Spinal cord (tissue), 10 donors: ENCODE data around the gene CLUH. TPM values are rescaled to one million over a fixed set of nuclear protein-coding genes. Genes with fewer than 3 reads are reported as not detected.

Source experiments
- DNase-seq, 6 donors: peaks; one replicate each; pipeline versions ENCODE4 v3.0.0 to v3.0.0-alpha.2; 2013 to 2015; ENCODE audit warnings: low spot score in 6 of 6, low read depth in 4 of 6
- H3K27ac ChIP-seq: one replicate; pipeline ENCODE4 v1.5.1; 2013; ENCODE audit warnings: low read depth, low read length, control low read depth
- H3K27me3 ChIP-seq: one replicate; pipeline ENCODE4 v1.6.1; 2013; ENCODE audit warnings: low read length; ENCODE audit not compliant: control insufficient read depth, insufficient read depth
- H3K36me3 ChIP-seq: one replicate; pipeline ENCODE4 v1.6.1; 2013; ENCODE audit warnings: low read length; ENCODE audit not compliant: control insufficient read depth, insufficient read depth
- H3K4me1 ChIP-seq: one replicate; pipeline ENCODE4 v1.6.1; 2013; ENCODE audit warnings: low read length; ENCODE audit not compliant: control insufficient read depth, insufficient read depth
- H3K4me3 ChIP-seq: one replicate; pipeline ENCODE4 v1.5.1; 2013; ENCODE audit warnings: low read depth, low read length, control low read depth
- H3K9me3 ChIP-seq: one replicate; pipeline ENCODE4 v1.6.1; 2013; ENCODE audit warnings: low read length; ENCODE audit not compliant: control insufficient read depth, insufficient read depth
- WGBS: methylation state at CpG from one replicate; pipeline ENCODE4 v1.1.5; 2013; ENCODE audit warnings: missing lambda C conversion rate; ENCODE audit not compliant: insufficient coverage; 5-methylcytosine and 5-hydroxymethylcytosine counted together
- polyA plus RNA-seq, 2 donors: library from polyadenylated mRNA; unstranded; fragments of 120-200 nt; gene quantifications; one replicate each; pipeline ENCODE4 v1.2.1, GENCODE V29; 2013; ENCODE audit not compliant: insufficient read length in 2 of 2
- total RNA-seq, 2 donors: library from RNA; depleted of rRNA in 1 of 2; stranded (reverse); fragments of 120-200 nt in 1 of 2; fragments of >200 nt in 1 of 2; gene quantifications; one replicate each; pipeline versions ENCODE4 v1.2.3 to v1.2.4, GENCODE V29; 2013 to 2014
- donor health status: healthy.

The CLUH gene
- total and polyA plus RNA-seq, 4 donors = 21.2 to 56.6 (median 39.5) TPM

DNA sequence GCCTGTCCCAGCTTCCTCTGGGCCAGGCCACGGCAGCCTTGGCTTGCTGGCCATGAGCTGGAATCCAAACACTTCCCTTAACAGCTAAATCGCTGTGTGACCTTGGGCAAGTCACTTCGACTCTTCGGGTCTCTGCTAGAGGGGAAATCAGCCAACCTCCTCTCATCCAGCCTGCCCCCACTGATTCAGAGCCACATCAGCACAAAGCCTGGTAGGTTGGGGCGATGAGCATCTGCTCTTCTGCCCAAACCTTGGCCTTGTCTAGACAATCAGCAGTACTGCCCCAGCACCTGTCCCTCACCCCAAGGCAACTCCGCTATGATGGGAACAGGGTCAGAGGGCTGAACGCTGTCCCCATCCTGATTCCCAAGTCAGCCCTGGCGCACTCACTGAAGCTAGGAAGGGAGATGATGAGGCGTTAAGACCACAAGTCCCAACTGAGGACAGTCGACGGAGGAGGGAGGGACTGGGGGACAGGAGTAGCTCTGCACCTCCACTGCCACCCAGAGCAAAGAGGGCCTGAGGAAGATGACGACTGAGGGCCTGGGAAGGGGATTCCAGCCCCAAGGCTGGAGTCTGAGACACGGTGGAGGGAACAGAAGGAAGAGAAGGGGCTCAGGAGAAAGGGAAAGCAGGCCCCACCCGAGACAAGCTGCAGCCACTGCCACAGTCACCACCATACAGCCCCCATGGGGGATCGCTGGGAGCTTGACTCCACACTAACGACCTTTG, 1.3 kb downstream of the CLUH start:
- H3K27ac ChIP-seq = no peak overlapping the region
- H3K4me1 ChIP-seq = peaks cover 56% of the 10 kb centered on the region
- peak overlapping the region; percentile 57 for H3K4me3 ChIP-seq
- no peaks in the 10 kb centered on the region for H3K27me3 ChIP-seq
- WGBS = 68% methylated on average over 13 of the region's 16 CpGs
- H3K36me3 ChIP-seq = peaks cover 31% of the 10 kb centered on the region
- no peak for DNase-seq
- H3K9me3 ChIP-seq = no peaks in the 10 kb centered on the region

DNA sequence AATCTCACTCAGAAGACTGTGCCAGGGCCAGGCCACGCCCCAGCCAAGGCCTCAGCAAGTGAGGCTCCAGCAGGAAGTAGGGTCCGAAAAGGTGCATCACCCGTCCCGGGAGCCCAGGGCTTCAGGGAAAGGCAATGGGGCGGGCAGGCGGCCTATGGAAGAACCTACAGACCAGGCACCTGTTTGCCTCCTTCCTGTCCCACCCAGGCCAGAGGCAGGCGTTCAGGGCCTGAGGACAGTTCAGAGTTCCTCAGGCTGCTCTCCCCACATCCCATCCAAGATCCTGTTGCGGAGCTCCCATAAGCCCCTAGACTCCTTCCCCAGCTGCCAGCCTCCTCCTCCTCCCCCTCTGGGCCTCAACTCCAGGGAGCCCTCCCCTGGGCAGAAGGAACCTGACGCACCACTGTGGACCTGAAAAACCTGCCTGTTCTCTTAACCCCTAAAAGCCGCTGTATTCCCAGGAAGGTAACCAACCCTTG, 2.3 kb downstream of the CLUH start:
- no peak overlapping the region for H3K4me3 ChIP-seq
- no peak overlapping the region for H3K27ac ChIP-seq
- H3K36me3 ChIP-seq = peaks cover 42% of the 10 kb centered on the region
- H3K27me3 ChIP-seq = no peaks in the 10 kb centered on the region
- 83% methylated on average over 10 of the region's 10 CpGs for WGBS
- DNase-seq = no peak
- peaks cover 56% of the 10 kb centered on the region for H3K4me1 ChIP-seq
- H3K9me3 ChIP-seq = no peaks in the 10 kb centered on the region

- no peaks in the 10 kb centered on the region for H3K27me3 ChIP-seq
- WGBS = 85% methylated on average over 14 of the region's 21 CpGs
- no peaks in the 10 kb centered on the region for H3K9me3 ChIP-seq
- no peak overlapping the region for H3K27ac ChIP-seq
- peaks cover 56% of the 10 kb centered on the region for H3K4me1 ChIP-seq
- H3K36me3 ChIP-seq = peaks cover 47% of the 10 kb centered on the region
- no peak for DNase-seq
- no peak overlapping the region for H3K4me3 ChIP-seq
These were observed 2.9 kb downstream of the CLUH start for GRCh38 chr17:2708585-2709182.

DNA sequence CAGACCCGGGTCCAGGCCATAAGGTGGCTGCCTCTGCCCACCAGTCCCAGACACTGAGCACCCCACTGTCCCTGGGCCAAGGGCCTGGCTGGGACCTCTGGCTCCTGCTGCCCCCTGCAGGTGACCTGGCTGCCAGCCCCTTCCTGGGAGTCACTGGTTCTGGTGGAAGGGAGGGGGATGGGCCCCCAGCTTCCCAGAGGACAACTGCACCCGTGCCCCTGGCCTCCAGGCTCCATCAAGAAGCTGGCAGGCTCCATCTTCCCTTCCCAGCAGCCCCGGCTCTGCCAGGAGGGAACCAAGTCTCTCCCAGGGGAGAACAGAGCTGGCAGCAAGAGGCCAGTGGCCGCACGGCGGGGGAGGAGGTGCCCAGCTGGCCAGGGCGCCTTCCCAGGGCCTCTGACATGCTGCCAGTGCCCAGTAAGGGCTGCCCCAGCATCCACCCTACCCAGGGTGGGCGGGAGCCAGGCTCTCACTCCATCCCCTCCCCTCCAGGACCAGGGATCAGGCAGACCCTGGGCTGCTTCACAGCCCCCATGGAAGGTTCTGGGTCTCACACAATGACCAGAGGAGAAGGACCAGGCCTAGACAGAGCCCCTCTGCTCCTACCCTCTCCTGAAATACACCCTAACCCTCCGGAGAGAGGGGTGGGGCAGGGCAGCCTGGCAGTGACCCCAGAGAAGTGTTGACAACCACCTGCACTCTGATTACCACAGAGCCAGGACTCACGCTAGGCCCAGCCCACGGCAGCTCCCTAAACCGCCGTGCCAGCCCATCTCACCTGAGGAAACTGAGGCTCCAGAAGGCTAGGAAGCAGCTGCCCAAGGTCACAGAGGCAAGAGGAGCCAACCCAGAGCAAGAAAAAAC, 3.6 kb downstream of the CLUH start:
- peaks cover 55% of the 10 kb centered on the region for H3K4me1 ChIP-seq
- H3K9me3 ChIP-seq = no peaks in the 10 kb centered on the region
- H3K4me3 ChIP-seq = no peak overlapping the region
- peaks cover 54% of the 10 kb centered on the region for H3K36me3 ChIP-seq
- peak in 1 of 6 donors; percentile 52 for DNase-seq
- H3K27me3 ChIP-seq = no peaks in the 10 kb centered on the region
- H3K27ac ChIP-seq = no peak overlapping the region
- WGBS = 74% methylated on average over 12 of the region's 13 CpGs

DNA sequence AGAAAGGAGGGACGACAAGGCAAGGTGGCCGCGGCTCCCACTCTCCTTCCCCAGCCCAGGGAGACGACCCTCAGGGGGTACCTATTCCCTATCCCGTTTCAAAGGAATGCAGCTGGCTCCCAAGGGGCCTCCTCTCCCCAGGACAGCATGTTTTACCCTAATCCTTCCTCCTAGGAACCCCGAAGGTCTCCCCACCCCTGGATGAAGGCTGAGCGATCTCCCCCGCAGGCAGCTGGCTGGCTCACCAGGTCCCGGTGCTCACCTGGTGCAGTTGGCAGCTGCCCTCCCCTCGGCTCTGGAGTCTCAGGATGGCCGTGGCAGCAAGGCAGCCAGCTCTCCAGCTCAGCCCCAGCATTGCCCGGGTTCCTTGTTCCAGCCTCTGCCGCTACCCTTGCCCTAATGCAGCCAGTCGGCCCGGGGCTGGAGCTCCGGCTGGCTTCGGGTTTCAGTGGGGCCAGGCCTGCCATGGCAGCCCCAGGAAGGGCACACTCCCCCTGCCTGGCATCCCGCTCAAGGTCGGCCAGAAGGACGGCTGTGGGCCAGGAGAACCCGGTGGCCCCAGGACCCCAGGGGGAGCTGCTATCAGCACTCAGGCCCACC, 4.6 kb downstream of the CLUH start:
- no peaks in the 10 kb centered on the region for H3K27me3 ChIP-seq
- peaks cover 64% of the 10 kb centered on the region for H3K36me3 ChIP-seq
- no peak for DNase-seq
- H3K4me3 ChIP-seq = no peak overlapping the region
- no peak overlapping the region for H3K27ac ChIP-seq
- no peaks in the 10 kb centered on the region for H3K9me3 ChIP-seq
- peaks cover 45% of the 10 kb centered on the region for H3K4me1 ChIP-seq
- 84% methylated on average over 18 of the region's 21 CpGs for WGBS

- 92% methylated on average over 18 of the region's 25 CpGs for whole genome bisulfite sequencing
- Histone ChIP-seq H3K27me3 (no peaks in the 10 kb centered on the region), H3K27ac (no peak overlapping the region), H3K4me3 (no peak overlapping the region), H3K4me1 (peaks cover 43% of the 10 kb centered on the region), H3K36me3 (peaks cover 72% of the 10 kb centered on the region), H3K9me3 (no peaks in the 10 kb centered on the region)
- no peak for DNase-seq
These were observed 5.4 kb downstream of the CLUH start for GRCh38 chr17:2705888-2706795.

GRCh38 chr17:2705263-2705662, 6.3 kb downstream of the CLUH start:
- WGBS = 78% methylated on average over 7 of the region's 7 CpGs
- DNase-seq = no peak
- H3K4me3 ChIP-seq = no peak overlapping the region
- H3K36me3 ChIP-seq = peaks cover 81% of the 10 kb centered on the region
- H3K27me3 ChIP-seq = no peaks in the 10 kb centered on the region
- H3K9me3 ChIP-seq = no peaks in the 10 kb centered on the region
- H3K27ac ChIP-seq = no peak overlapping the region
- peaks cover 35% of the 10 kb centered on the region for H3K4me1 ChIP-seq

DNA sequence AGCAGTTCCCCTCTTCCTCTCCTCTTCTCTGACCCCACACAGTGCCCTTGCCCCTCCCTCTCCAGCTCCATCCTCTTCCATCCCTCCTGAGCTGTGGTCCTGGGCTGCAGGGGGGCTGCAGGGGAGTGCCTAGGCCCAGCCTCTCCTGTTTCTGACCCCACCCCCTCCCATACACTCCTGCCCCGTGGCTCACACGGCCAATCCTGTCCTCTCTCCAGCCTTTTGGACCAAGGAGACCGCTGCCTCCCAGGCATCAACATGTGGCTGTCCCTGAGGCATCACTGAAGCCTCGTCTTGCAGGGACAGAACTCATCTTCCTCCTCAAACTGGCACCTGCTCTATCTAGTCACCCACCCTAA, 6.7 kb downstream of the CLUH start:
- Histone ChIP-seq H3K4me1 (peaks cover 31% of the 10 kb centered on the region), H3K36me3 (peaks cover 85% of the 10 kb centered on the region), H3K27ac (no peak overlapping the region), H3K4me3 (no peak overlapping the region), H3K9me3 (no peaks in the 10 kb centered on the region), H3K27me3 (no peaks in the 10 kb centered on the region)
- 39% methylated on average over 4 of the region's 4 CpGs for WGBS
- no peak for DNase-seq
